ENCODE data around the gene CRLF1.

The CRLF1 gene

DNA sequence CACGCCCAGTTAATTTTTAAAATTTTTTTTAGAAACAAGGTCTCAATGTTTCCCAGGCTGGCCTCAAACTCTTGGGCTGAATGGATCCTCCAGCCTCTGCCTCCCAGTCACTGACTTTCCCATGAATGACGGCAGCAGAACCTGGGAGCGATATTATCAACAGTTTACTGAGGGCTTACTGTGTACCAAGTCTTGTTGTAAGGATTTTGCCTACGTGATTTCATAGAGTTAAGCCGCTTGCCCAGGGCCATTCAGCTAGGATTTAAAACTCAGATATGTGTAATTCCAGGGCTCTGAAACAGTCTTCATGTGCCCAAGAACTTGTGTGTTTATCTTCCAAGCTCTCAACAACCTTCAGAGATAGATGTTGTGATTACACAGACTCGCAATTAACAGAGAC lies 55.0 kb downstream of the CRLF1 start:
- CTCF ChIA-PET, result interaction anchor here (1.4 kb wide), 1 partner anchor 41 kb away, joined by 3 read pairs; no protein-coding TSS in a partner anchor
- H3K36me3 Mint-ChIP-seq, result no peaks in the 10 kb centered on the region
- H3K9me3 Mint-ChIP-seq, result no peaks in the 10 kb centered on the region
- H3K4me3 Mint-ChIP-seq, result no peak overlapping the region
- peaks cover 34% of the 10 kb centered on the region for H3K27me3 Mint-ChIP-seq
- no peak overlapping the region for H3K27ac Mint-ChIP-seq
- DNase-seq, result no peak
- H3K4me1 Mint-ChIP-seq, result no peaks in the 10 kb centered on the region

GRCh38 chr19:18543814-18544475 lies 62.7 kb downstream of the CRLF1 start:
- peaks cover 34% of the 10 kb centered on the region for H3K4me1 Mint-ChIP-seq
- H3K27me3 Mint-ChIP-seq, result peaks cover 25% of the 10 kb centered on the region
- DNase-seq, result peak; percentile 89
- peak overlapping the region; percentile 96 for H3K4me3 Mint-ChIP-seq
- peaks cover 12% of the 10 kb centered on the region for H3K36me3 Mint-ChIP-seq
- H3K9me3 Mint-ChIP-seq, result no peaks in the 10 kb centered on the region
- CTCF ChIA-PET, result interaction anchor here (0.6 to 2.3 kb wide), 15 partner anchors 10 to 303 kb away, joined by 3 to 19 read pairs (median 3); partner anchors contain the start of genes KXD1, REX1BD and UBA52
- peak overlapping the region; percentile 99 for H3K27ac Mint-ChIP-seq

Data from activated naive CD4-positive, alpha-beta T cell treated with anti-CD3 and anti-CD28 coated beads, Interleukin-2, amount 10 ng/mL, durations not matched to agents 7 days and 5 days (primary cell).